Stimulated activated CD8-positive, alpha-beta memory T cell treated with anti-CD3 and anti-CD28 coated beads, Interleukin-12 subunit alpha, Interleukin-12 subunit beta, amount 100 ng/mL, for 4 hours (primary cell): ENCODE results near the gene EGLN1.

Experiments used
- DNase-seq: peaks from one replicate; pipeline ENCODE4 v3.0.0-alpha.2; 2020; ENCODE audit warnings: low read depth

The EGLN1 gene

GRCh38 chr1:231420959-231421545 lies 1.0 kb downstream of the EGLN1 start:
- DNase-seq, result peak; percentile 21

- DNase-seq, result no peak
These were observed 1.7 kb downstream of the EGLN1 start for GRCh38 chr1:231420299-231420958.

- DNase-seq, result no peak
These were observed 2.3 kb downstream of the EGLN1 start for GRCh38 chr1:231419738-231420298.

- no peak for DNase-seq
These were observed 2.9 kb downstream of the EGLN1 start for GRCh38 chr1:231419147-231419546.

GRCh38 chr1:231418741-231419107 lies 3.4 kb downstream of the EGLN1 start:
- no peak for DNase-seq

GRCh38 chr1:231418101-231418740 lies 3.9 kb downstream of the EGLN1 start:
- no peak for DNase-seq

- DNase-seq, result no peak
These were observed 4.6 kb downstream of the EGLN1 start for GRCh38 chr1:231417513-231417912.

- DNase-seq, result no peak
These were observed 5.2 kb downstream of the EGLN1 start for GRCh38 chr1:231416901-231417300.

GRCh38 chr1:231415018-231415583 lies 7.0 kb downstream of the EGLN1 start:
- no peak for DNase-seq

- DNase-seq, result no peak
These were observed 7.6 kb downstream of the EGLN1 start for GRCh38 chr1:231414260-231415016.

- DNase-seq, result no peak
These were observed 8.4 kb downstream of the EGLN1 start for GRCh38 chr1:231413749-231414082.

- no peak for DNase-seq
These were observed 11.0 kb downstream of the EGLN1 start for GRCh38 chr1:231411036-231411531.

- no peak for DNase-seq
These were observed 12.0 kb downstream of the EGLN1 start for GRCh38 chr1:231410036-231410612.

GRCh38 chr1:231408528-231409094 lies 13.5 kb downstream of the EGLN1 start:
- DNase-seq, result no peak

GRCh38 chr1:231407547-231408396 lies 14.3 kb downstream of the EGLN1 start:
- no peak for DNase-seq

GRCh38 chr1:231407049-231407448 lies 15.0 kb downstream of the EGLN1 start:
- DNase-seq, result no peak

- DNase-seq, result no peak
These were observed 17.8 kb downstream of the EGLN1 start for GRCh38 chr1:231404318-231404717.

GRCh38 chr1:231401478-231401877 lies 20.6 kb downstream of the EGLN1 start:
- no peak for DNase-seq

GRCh38 chr1:231397886-231398671 lies 24.0 kb downstream of the EGLN1 start:
- DNase-seq, result no peak

- no peak for DNase-seq
These were observed 25.4 kb downstream of the EGLN1 start for GRCh38 chr1:231396643-231397042.
